Hematopoietic multipotent progenitor cell treated with erythropoietin and hydrocortisone succinate and interleukin-3 and kit ligand, for 4 days (in vitro differentiated cells): ENCODE measurements around the gene GNAT3.

ENCODE experiments used
- DNase-seq: peaks from one replicate; pipeline ENCODE4 v3.0.0-alpha.2; 2015

The GNAT3 gene

DNA sequence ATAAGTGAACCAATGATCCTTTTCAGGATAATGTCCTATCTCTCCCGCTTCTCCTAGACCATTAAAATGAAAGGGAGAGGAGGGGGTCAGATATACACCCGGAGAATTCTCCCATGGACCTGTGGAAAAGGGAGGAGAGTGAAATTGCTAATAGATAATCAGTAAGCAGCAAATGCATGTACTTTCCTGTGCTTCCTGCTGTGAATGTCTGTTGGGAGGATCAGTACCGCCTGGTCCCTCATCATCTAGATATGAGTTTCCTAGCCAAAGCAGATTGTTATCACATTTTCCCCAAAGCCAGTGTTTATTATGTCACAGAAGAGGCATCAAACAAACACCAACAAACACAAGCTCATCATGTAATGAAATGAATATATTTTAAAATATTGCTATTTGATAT, 96.8 kb downstream of the GNAT3 start:
- no peak for DNase-seq

DNA sequence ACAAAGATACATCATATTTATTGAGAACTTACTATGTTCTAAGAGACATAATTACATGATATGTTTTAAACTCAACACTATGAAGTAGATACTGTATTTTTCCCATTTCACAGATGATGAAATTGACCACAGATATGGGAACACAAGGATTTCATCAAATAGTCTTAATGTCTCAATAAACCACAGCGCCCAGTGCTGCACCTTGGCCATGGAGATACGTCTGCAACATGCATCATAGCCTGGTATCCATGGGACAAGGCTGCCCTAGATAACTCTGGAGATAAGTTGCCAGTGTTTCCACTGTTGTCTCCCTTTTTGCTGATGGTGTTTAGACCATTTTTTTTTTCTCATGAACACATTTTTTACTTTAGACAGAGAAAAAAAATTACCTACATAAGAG, 97.5 kb downstream of the GNAT3 start:
- no peak for DNase-seq

DNA sequence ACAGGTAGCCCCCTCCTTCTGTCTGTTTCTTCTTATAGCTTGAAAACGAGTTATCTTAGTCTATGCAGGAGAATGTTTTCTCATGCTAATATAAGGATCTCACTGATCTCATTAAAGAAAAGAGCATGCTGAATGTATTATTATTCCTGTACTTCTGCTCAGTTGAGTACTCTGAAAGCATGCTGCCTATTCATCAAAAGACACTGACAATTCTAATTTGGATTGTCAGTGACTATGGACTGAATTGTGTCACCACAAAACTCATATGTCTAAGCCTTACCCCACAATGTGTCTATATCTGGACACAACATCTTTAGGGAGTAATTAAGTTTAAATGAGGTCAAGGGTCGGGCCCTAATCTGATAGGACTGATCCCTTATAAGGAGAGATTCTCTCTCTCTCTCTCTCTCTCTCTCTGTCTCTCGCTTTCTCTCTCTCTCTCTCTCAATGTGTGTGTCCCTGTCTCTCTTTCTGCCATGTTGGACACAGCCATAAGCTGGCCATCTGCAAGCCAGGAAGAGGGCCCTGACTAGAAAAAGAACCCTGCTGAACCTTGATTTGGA, 98.4 kb downstream of the GNAT3 start:
- DNase-seq = peak; percentile 8

DNA sequence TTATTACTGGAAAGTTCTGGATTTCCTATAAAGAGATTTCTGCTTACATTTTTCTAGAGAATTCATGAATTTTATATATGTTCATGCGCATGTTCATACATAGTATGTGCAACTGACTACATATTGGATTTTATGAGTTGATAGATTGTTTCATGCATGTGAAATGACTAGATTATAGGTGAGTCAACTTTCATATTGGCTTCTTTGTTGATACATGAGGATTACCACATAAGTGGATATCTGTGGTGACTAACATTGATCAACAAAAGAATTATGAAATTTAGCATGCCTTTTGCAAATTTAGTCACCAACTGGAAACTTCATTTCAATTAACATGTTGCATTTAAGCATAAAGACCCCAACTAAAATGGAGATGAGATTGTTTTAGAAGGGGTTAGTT, 99.0 kb downstream of the GNAT3 start:
- DNase-seq = no peak

DNA sequence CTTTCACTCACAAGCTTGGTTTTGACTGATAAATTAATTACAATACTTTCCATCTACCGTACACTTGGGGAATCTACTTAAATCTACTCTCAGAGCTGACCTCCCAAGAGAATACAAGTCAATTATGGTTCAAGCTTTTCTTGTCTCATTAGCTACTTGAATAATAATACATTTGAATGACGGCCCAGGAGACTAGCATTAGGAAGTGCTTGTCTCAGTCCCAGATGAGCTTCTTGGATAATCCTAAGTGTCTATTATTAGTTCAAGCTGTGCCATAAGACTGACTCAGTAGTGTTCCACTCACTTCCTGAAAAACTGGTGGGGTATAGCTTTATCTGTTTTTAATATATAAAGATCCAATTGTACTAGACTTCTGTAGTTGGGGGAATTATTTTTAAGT, 100.2 kb downstream of the GNAT3 start:
- DNase-seq = no peak

DNA sequence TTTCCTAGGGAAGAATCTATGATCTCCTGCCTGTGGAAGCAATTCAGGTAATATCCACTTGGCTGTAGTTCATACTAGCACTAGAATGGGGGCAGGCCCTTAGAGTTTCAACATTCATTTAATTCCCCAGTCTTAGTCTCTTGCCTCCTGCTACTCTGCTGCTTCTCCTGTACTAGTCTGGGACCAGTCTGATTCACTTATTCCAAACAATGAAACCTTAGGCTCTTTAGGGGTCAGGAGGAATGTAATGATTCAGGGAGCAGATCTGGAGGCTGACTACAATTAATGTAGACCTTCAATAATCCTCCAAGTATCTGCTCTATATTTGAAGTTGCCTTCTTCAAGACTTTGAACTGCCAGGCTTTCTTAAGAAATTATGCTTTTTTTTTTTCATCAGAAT, 101.8 kb downstream of the GNAT3 start:
- no peak for DNase-seq
